GM12874 (cell line): ENCODE data around the gene MSH2.

Experiments used
- TF ChIP-seq, protein P1 (sequence below): IDR thresholded peaks from 2 replicates; pipeline ENCODE4 v1.5.1; 2011; ENCODE audit warnings: low read depth, mild to moderate bottlenecking, control low read depth, low read length, moderate library complexity; ENCODE audit not compliant: insufficient read depth

Gene MSH2

DNA sequence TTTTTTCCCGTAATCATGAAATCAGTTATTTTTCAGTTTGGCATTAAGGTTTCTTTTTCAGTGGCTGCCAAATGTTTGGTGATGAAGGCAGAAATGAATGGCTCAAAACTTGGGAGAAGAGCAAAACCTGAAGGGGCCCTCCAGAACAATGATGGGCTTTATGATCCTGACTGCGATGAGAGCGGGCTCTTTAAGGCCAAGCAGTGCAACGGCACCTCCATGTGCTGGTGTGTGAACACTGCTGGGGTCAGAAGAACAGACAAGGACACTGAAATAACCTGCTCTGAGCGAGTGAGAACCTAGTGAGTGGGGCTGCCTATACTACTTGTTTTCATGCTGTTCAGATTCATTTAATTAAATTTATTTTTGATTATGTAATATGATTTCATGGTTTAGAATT lies 29.2 kb upstream of the MSH2 start:
- TF ChIP-seq, protein P1, sequence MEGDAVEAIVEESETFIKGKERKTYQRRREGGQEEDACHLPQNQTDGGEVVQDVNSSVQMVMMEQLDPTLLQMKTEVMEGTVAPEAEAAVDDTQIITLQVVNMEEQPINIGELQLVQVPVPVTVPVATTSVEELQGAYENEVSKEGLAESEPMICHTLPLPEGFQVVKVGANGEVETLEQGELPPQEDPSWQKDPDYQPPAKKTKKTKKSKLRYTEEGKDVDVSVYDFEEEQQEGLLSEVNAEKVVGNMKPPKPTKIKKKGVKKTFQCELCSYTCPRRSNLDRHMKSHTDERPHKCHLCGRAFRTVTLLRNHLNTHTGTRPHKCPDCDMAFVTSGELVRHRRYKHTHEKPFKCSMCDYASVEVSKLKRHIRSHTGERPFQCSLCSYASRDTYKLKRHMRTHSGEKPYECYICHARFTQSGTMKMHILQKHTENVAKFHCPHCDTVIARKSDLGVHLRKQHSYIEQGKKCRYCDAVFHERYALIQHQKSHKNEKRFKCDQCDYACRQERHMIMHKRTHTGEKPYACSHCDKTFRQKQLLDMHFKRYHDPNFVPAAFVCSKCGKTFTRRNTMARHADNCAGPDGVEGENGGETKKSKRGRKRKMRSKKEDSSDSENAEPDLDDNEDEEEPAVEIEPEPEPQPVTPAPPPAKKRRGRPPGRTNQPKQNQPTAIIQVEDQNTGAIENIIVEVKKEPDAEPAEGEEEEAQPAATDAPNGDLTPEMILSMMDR = no peak

- TF ChIP-seq, protein P1 = no peak
Observed at GRCh38 chr2:47375307-47375706, 27.6 kb upstream of the MSH2 start.

- TF ChIP-seq, protein P1 = no peak
Observed at GRCh38 chr2:47379384-47379783, 23.6 kb upstream of the MSH2 start.

DNA sequence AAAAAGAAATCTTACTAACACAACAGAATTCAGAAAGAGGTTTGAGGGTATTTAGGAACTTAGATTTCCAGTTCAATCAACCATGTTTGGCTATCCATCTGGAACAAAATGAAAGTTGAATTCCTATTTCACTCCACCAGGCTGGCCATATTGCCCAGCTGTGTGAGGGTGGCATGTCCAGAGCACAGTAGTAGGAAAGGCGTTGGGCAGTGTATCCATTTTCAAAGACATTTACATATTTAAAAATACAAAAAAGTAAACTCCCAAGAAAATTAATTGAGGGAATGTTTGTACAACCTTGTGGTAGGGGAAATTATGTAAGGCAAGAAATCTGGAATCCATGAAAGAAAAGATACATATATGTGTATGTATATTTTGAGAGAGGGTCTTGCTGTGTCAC lies 21.5 kb upstream of the MSH2 start:
- TF ChIP-seq, protein P1 = no peak

DNA sequence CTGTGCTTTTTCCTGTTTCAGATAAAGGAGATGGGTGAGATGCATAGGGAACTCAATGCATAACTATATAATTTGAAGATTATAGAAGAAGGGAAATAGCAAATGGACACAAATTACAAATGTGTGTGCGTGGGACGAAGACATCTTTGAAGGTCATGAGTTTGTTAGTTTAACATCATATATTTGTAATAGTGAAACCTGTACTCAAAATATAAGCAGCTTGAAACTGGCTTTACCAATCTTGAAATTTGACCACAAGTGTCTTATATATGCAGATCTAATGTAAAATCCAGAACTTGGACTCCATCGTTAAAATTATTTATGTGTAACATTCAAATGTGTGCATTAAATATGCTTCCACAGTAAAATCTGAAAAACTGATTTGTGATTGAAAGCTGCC lies 16.4 kb upstream of the MSH2 start:
- TF ChIP-seq, protein P1 = no peak

GRCh38 chr2:47388888-47389287 lies 14.1 kb upstream of the MSH2 start:
- TF ChIP-seq, protein P1 = no peak

DNA sequence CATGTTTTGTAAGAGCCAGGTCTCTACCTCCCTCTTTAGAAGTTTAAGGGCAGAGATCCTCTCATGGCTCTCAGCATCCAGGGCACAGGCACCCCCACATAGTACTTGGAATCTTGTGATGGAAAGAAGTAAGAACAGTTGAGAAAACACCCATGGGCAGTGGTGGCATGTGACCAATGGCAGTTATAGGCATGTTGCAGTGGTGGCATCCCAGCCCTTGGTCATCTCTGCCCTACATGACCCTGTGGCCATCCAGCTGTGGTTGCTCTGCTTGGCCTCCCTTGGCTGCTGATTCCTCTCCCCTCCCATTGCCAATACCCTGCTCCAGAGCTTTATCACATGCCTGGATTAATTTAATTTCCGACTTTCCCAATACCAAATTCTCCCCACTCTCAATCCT lies 13.3 kb upstream of the MSH2 start:
- TF ChIP-seq, protein P1 = no peak
